Mucosa of descending colon (tissue), 3 donors: ENCODE data around the gene SF3A1. TPM values are rescaled to one million over a fixed set of nuclear protein-coding genes. Genes with fewer than 3 reads are reported as not detected.
A peak's percentile ranks its signal among the peaks of the same experiment; 100 is the strongest.

Source experiments
- ATAC-seq: fragments of 200-7000 bp; cut with Tn5 transposase; one replicate; pipeline ENCODE4 v1.9.1; 2020; ENCODE audit warnings: mild to moderate bottlenecking, moderate library complexity
- DNase-seq, 3 donors: peaks; one replicate each; pipeline ENCODE4 v3.0.0-alpha.2; 2020
- H3K36me3 ChIP-seq: fragments of 200-600 bp; one replicate; pipeline ENCODE4 v1.8.0; 2021; ENCODE audit warnings: low read depth, mild to moderate bottlenecking
- H3K4me1 ChIP-seq: fragments of 200-600 bp; one replicate; pipeline ENCODE4 v1.8.0; 2021; ENCODE audit warnings: low read depth, mild to moderate bottlenecking
- H3K4me3 ChIP-seq: fragments of 200-600 bp; one replicate; pipeline ENCODE4 v1.8.0; 2021; ENCODE audit warnings: mild to moderate bottlenecking
- H3K9me3 ChIP-seq: fragments of 200-600 bp; one replicate; pipeline ENCODE4 v1.8.0; 2021; ENCODE audit warnings: mild to moderate bottlenecking
- CTCF ChIP-seq: fragments of 200-600 bp; IDR thresholded peaks from one replicate; pipeline ENCODE4 v1.8.0; 2022; ENCODE audit warnings: antibody characterized with exemption, mild to moderate bottlenecking
- intact Hi-C, 2 donors: fragments of 100-400 bp; cut with DNase I in 1 of 2; cut with micrococcal nuclease in 1 of 2; formaldehyde crosslinking; loops; one replicate each; pipeline versions ENCODE4 v1.11.0 to v1.11.1; 2022; cut with DNase I, micrococcal nuclease
- total RNA-seq, 3 donors: library from RNA; stranded (reverse); fragmentation: NEBNext Ultra II Directional in 2 of 3; extraction: Animal tissue kit (Norgen Biotek cat#: 25700) in 2 of 3; gene quantifications; one replicate each; pipeline versions ENCODE4 v1.2.1 to v1.2.4, GENCODE V29; 2021 to 2023
- donor health status: DM: no; HTN: no; CAD: no; lungs with moderate emphysema.
- donor health status: DM: no; HTN: no; CAD: no.
- donor health status: DM: no; HTN: yes; CAD: no.

SF3A1 gene
- total RNA-seq, 3 donors from 2014 or later: 133 to 152 (median 151) TPM

GRCh38 chr22:30393885-30394284 is 37.2 kb upstream of the SF3A1 start:
- H3K4me3 ChIP-seq: no peak overlapping the region
- H3K36me3 ChIP-seq: no peaks in the 10 kb centered on the region
- ATAC-seq (no peak), DNase-seq (no peak)
- no peak for TF ChIP-seq CTCF
- H3K9me3 ChIP-seq: no peaks in the 10 kb centered on the region
- peaks cover 13% of the 10 kb centered on the region for H3K4me1 ChIP-seq
- intact Hi-C loops: loop anchor here in 1 of 2 donors (5.0 kb wide), 1 partner anchor 93 kb away; no protein-coding TSS in a partner anchor

GRCh38 chr22:30393322-30393680 is 36.6 kb upstream of the SF3A1 start:
- peaks cover 13% of the 10 kb centered on the region for H3K4me1 ChIP-seq
- no peak for TF ChIP-seq CTCF
- no peak overlapping the region for H3K4me3 ChIP-seq
- H3K9me3 ChIP-seq: no peaks in the 10 kb centered on the region
- no peaks in the 10 kb centered on the region for H3K36me3 ChIP-seq
- intact Hi-C loops: loop anchor here in 1 of 2 donors (5.0 kb wide), 1 partner anchor 94 kb away; no protein-coding TSS in a partner anchor
- DNase-seq (no peak), ATAC-seq (no peak)

GRCh38 chr22:30392661-30393321 is 36.1 kb upstream of the SF3A1 start:
- ATAC-seq: no peak
- Histone ChIP-seq H3K4me1 (peaks cover 13% of the 10 kb centered on the region), H3K4me3 (no peak overlapping the region), H3K36me3 (no peaks in the 10 kb centered on the region), H3K9me3 (no peaks in the 10 kb centered on the region)
- intact Hi-C loops: loop anchor here in 1 of 2 donors (5.0 kb wide), 1 partner anchor 95 kb away; no protein-coding TSS in a partner anchor
- no peak for TF ChIP-seq CTCF
- no peak for DNase-seq

- Histone ChIP-seq H3K36me3 (no peaks in the 10 kb centered on the region), H3K4me3 (no peak overlapping the region), H3K9me3 (no peaks in the 10 kb centered on the region), H3K4me1 (peaks cover 11% of the 10 kb centered on the region)
- peak; percentile 74 for ATAC-seq
- peak; percentile 73 to 84 (median 83) for DNase-seq
- intact Hi-C loops: loop anchor here (2.0 to 5.0 kb wide), 2 partner anchors 94 to 96 kb away; no protein-coding TSS in a partner anchor
- TF ChIP-seq CTCF: peak; percentile 79
Measured at GRCh38 chr22:30390974-30391691, 34.4 kb upstream of the SF3A1 start.

- peak; percentile 94 for TF ChIP-seq CTCF
- Histone ChIP-seq H3K9me3 (no peaks in the 10 kb centered on the region), H3K4me3 (peak within 1 kb of the TSS; percentile 32), H3K36me3 (no peaks in the 10 kb centered on the region), H3K4me1 (peaks cover 11% of the 10 kb centered on the region)
- ATAC-seq (peak; percentile 97), DNase-seq (peak; percentile 84 to 91 (median 84))
- intact Hi-C loops: no loop called here
Measured at GRCh38 chr22:30386960-30387827, 30.5 kb upstream of the SF3A1 start, which contains the start of gene RNF215. Gene RNF215 (minus strand): TSS chr22:30387411. CDS start chr22:30387313, 98 bp downstream.
